Measurements from ENCODE around the gene HOMER3. TPM values are rescaled to one million over a fixed set of nuclear protein-coding genes. Genes with fewer than 3 reads are reported as not detected.

Gene HOMER3
- total RNA-seq, 3 donors from 2014 or later: 2.2 to 18.0 (median 6.5) TPM

DNA sequence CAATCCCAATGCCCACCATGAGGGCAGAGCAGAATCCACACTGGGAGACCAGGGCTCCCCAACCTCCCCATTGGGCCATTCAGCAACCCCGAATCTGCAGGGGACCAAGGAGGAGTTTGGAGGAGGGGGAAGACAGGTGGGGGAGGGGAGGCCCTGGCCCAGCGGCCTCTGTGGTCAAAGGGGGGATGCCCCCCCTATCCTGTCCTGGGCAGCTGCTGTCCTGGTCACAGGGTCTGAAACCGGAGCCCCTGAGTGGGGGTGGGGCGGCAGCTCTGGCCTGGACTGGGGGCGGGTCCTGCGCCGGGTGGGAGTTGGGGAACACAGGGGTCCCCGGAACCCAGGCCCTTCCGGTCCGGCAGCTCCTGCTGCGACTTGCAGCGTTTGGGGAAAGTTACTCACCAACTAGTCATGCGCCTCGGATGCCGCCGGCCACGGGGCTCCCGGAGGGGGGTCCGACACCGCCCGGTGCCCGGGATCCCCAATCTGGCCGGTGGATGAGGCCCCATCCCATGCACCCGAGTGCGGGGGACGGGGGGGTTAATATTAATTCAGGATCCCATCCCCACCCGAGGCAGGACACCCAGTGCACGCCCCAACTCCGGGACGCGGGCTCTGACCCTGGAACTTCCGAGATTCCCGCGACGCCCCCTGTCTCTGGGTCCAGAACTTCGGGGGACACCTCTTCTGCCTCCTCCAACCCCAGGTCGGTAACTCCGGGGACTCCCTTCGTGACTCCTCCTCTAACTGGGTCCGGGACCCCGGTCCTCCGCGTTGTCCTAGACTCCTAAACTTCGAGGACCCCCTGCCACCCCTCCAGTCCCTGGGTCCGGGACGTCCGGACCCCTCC lies 872 bp downstream of the HOMER3 start:
- H3K36me3 ChIP-seq (ENCODE audit: low read depth): no peaks in the 10 kb centered on the region
- ATAC-seq: peak; percentile 27
- peak overlapping the region; percentile 14 for H3K4me3 ChIP-seq
- H3K4me1 ChIP-seq (ENCODE audit: low read depth): peaks cover 3% of the 10 kb centered on the region
- H3K9me3 ChIP-seq: no peaks in the 10 kb centered on the region
- intact Hi-C loops (cut with DNase I, micrococcal nuclease): no loop called here
- TF ChIP-seq, protein P1, sequence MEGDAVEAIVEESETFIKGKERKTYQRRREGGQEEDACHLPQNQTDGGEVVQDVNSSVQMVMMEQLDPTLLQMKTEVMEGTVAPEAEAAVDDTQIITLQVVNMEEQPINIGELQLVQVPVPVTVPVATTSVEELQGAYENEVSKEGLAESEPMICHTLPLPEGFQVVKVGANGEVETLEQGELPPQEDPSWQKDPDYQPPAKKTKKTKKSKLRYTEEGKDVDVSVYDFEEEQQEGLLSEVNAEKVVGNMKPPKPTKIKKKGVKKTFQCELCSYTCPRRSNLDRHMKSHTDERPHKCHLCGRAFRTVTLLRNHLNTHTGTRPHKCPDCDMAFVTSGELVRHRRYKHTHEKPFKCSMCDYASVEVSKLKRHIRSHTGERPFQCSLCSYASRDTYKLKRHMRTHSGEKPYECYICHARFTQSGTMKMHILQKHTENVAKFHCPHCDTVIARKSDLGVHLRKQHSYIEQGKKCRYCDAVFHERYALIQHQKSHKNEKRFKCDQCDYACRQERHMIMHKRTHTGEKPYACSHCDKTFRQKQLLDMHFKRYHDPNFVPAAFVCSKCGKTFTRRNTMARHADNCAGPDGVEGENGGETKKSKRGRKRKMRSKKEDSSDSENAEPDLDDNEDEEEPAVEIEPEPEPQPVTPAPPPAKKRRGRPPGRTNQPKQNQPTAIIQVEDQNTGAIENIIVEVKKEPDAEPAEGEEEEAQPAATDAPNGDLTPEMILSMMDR (IDR thresholded peaks at IDR 0.05): no peak
- peak; percentile 24 to 69 (median 52) for DNase-seq

DNA sequence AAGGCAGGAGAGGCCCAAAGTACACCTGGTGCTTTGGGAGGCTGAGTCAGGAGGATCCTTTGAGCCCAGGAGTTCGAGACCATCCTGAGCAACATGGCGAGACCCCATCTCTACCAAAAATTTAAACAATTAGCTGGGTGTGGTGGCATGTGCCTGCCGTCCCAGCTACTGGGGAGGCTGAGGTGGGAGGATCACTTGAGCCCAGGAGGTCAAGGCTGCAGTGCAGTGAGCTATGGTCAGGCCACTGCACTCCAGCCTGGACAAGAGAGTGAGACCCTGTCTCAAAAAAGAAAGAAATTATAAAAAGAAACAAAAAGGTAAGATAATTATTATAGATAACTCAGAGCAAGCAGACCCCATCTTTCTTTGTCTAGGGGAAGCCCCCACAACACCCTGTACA lies 1.9 kb downstream of the HOMER3 start:
- TF ChIP-seq, protein P1 (IDR thresholded peaks at IDR 0.05): no peak
- Histone ChIP-seq H3K4me3 (no peak overlapping the region), H3K36me3 (ENCODE audit: low read depth) (no peaks in the 10 kb centered on the region), H3K4me1 (ENCODE audit: low read depth) (peaks cover 3% of the 10 kb centered on the region), H3K9me3 (no peaks in the 10 kb centered on the region)
- intact Hi-C loops (cut with DNase I, micrococcal nuclease): no loop called here
- ATAC-seq (no peak), DNase-seq (no peak)

DNA sequence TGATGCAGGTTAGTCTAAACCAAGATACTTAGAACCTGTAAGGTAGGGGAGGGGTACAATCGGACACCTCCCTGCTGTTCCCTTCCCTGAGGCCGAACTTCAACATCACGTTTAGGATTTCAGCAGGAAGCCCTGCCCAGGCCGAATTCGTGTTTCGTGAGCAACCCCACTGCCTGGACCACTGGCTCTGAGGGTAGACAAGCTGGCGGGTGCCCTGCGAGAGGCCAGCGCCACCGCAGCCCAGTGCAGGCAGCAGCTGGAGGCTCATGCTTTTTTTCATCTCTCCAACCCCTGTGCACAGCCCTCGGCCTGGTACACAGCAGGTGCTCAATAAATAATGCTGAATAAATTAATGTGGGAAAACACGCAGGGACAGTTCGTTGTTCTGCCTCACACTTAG lies 7.7 kb downstream of the HOMER3 start:
- intact Hi-C loops (cut with DNase I, micrococcal nuclease): no loop called here
- no peak for DNase-seq
- H3K4me1 ChIP-seq (ENCODE audit: low read depth): peaks cover 5% of the 10 kb centered on the region
- no peaks in the 10 kb centered on the region for H3K36me3 ChIP-seq (ENCODE audit: low read depth)
- H3K4me3 ChIP-seq: no peak overlapping the region
- ATAC-seq: no peak
- TF ChIP-seq, protein P1 (IDR thresholded peaks at IDR 0.05): no peak
- H3K9me3 ChIP-seq: no peaks in the 10 kb centered on the region

DNA sequence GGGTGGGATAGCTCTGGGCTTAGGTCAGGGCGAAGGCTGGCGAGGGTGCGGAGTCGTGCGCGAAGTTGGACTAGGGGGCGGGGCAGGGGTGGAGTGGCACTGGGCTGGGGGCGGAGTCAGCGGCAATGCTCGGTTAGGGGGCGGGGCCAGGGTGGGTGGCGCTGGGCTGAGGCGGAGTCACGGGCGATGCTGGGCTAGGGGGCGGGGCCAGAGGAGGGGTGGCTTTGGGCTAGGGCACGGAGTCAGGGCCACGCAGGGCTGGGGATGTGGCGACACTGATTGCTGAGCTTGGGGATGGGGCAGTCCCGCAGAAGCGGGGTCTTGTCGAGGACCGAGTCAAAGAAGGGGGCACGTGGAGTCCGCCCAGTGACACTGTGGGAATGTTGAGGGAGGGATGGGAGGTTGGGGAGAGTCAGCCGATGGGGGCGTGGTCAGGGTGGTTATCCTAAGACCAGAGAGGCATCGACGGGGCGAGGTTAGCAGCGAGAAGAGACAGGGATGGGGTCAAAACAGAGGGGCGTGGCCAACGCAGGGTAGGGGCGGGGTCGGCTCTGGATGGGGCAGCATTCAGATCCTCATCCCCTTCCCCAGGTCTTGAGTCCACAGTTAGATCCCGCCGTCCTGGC lies 8.7 kb downstream of the HOMER3 start:
- Histone ChIP-seq H3K9me3 (no peaks in the 10 kb centered on the region), H3K4me1 (ENCODE audit: low read depth) (peaks cover 5% of the 10 kb centered on the region), H3K36me3 (ENCODE audit: low read depth) (no peaks in the 10 kb centered on the region), H3K4me3 (no peak overlapping the region)
- ATAC-seq (peak; percentile 97), DNase-seq (peak; percentile 88 to 92 (median 90))
- TF ChIP-seq, protein P1 (IDR thresholded peaks at IDR 0.05): no peak
- intact Hi-C loops (cut with DNase I, micrococcal nuclease): no loop called here

DNA sequence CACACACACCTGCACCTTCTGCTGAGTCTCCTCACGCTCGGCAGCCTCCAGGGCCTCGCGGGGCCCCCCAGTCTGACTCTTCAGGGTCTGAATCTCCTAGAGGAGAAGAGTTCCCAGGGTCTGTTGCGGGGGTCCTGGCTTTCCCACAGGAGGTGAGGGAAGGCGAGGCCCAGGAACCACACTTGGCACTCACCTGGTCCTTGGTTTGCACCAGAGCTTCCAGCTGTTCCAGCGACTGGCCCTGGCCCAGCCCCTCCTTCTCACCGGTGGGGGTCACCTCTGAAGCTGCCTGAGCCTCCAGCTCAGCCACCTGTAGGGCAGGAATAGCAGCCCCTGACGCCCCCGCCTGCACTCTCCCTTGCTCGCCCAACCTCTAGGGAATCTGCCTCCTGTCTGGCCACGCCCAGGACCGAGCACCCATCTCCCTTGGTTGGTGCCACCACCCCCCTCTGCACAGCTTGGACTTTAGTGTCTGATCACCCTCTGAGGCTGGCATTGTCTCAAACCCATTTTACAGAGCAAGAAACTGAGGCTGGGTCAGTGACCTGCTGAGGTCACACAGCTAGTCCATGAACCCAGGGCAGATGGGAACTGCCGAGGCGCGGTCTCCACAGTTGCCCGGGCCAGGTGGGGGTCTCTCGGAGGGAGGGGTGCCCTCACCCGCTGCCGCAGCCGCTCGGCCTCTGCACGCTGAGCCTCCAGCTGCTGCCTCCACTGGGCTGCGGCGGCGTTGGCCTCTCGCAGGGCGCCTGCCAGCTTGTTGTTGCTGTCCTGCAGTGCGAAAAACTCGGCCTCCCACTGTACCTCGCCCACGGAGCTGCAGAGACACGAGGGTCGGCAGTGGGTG lies 9.5 kb downstream of the HOMER3 start:
- Histone ChIP-seq H3K9me3 (no peaks in the 10 kb centered on the region), H3K4me3 (no peak overlapping the region), H3K4me1 (ENCODE audit: low read depth) (peaks cover 5% of the 10 kb centered on the region), H3K36me3 (ENCODE audit: low read depth) (no peaks in the 10 kb centered on the region)
- intact Hi-C loops (cut with DNase I, micrococcal nuclease): no loop called here
- TF ChIP-seq, protein P1 (IDR thresholded peaks at IDR 0.05): no peak
- DNase-seq: peak in 1 of 3 donors; percentile 50
- ATAC-seq: no peak

Data from mucosa of descending colon (tissue), 3 donors.